ENCODE results near the gene DNAJC1.

DNA sequence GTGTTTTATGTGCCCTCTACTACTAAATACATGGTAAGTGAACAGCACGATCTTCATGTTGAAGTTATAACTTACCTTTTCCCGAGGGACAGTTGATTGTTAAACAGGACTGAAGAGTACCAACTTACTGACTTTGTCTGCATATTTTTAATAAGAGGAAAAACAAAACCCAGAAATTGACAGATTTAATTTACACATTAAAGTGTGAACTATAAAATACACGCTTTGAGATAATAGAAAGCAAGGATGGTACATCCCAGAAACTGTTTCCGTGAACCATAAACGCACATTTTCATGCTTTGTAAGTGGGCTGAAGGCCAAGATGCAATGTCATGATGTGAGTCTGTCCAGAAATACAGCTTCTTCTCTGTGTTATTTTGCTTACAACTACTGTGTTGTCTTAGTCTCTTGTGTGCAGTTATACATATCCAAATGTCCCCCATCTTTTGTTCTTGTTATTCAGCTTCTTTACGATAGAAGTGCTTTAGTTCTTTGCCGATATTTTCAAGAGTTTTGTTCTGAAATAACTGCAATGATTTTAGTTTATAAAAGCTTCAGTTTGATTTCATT lies 279.4 kb downstream of the DNAJC1 start:
- TF ChIP-seq POLR2AphosphoS5 (IDR thresholded peaks at IDR 0.05; ENCODE audit: borderline replicate concordance, low read depth, low read length): no peak
- no peak for TF ChIP-seq EZH2 (IDR thresholded peaks at IDR 0.05)
- TF ChIP-seq FOXP2 (optimal IDR thresholded peaks at IDR 0.05; ENCODE audit: control extremely low read depth, extremely low read length, insufficient read depth): no peak
